B cell (primary cell): ENCODE measurements around the gene TBCB. TPM values are rescaled to one million over a fixed set of nuclear protein-coding genes. Genes with fewer than 3 reads are reported as not detected.

ENCODE experiments used
- ATAC-seq: fragments of 200-7000 bp; cut with Tn5 transposase; one replicate; pipeline ENCODE4 v1.10.0; 2021; ENCODE audit warnings: low read depth, mild to moderate bottlenecking, moderate number of reproducible peaks, moderate library complexity
- CTCF ChIA-PET: fragments of 350-600 bp; sonication (Branson Sonifier 250); formaldehyde crosslinking; loops from one replicate; lab custom pipeline; 2021; ENCODE audit warnings: antibody characterized with exemption, inconsistent platforms; lab: Charles Lee
- POLR2A ChIA-PET: fragments of 350-600 bp; sonication (Branson Sonifier 250); formaldehyde crosslinking; loops from one replicate; lab custom pipeline; 2021; ENCODE audit warnings: antibody characterized with exemption; lab: Charles Lee
- DNase-seq: peaks from one replicate; pipeline ENCODE4 v3.0.0; 2013
- H2AFZ ChIP-seq: 2 replicates; pipeline ENCODE4 v1.6.1; 2012; ENCODE audit warnings: mild to moderate bottlenecking, low read depth, low read length; ENCODE audit not compliant: insufficient read depth, poor library complexity, severe bottlenecking
- H3K27ac ChIP-seq, 2 donors: 1 replicate in 1 of 2; 2 replicates in 1 of 2; pipeline ENCODE4 v1.5.1; 2012 to 2013; ENCODE audit warnings: low read length in 2 of 2, mild to moderate bottlenecking in 2 of 2, moderate library complexity in 1 of 2
- H3K27me3 ChIP-seq, 4 experiments: fragments of 200-600 bp in 1 of 4; sonication (generic) in 1 of 4; replicated peaks in 1 of 4; 1 replicate in 2 of 4; 2 replicates in 2 of 4; pipeline versions ENCODE4 v1.6.1 to v1.7.0; 2013 to 2016; ENCODE audit warnings: low read length in 3 of 4, mild to moderate bottlenecking in 2 of 4, mixed read lengths in 1 of 4, moderate library complexity in 1 of 4; ENCODE audit not compliant: insufficient read depth in 4 of 4, control insufficient read depth in 3 of 4; ENCODE audit errors: control extremely low read depth in 1 of 4
- H3K36me3 ChIP-seq, 2 experiments: replicated peaks in 1 of 2; 1 replicate in 1 of 2; 2 replicates in 1 of 2; pipeline versions ENCODE4 v1.6.1 to v1.7.1; 2013; ENCODE audit warnings: low read length in 1 of 2; ENCODE audit not compliant: insufficient read depth in 2 of 2, control insufficient read depth in 1 of 2; ENCODE audit errors: control extremely low read depth in 1 of 2, extremely low read depth in 1 of 2
- H3K4me1 ChIP-seq, 2 donors: fragments of 200-600 bp in 1 of 2; sonication (generic) in 1 of 2; 1 replicate in 1 of 2; 2 replicates in 1 of 2; pipeline versions ENCODE4 v1.5.1 to v1.6.1; 2013 to 2017; ENCODE audit warnings: low read length in 2 of 2; ENCODE audit not compliant: control insufficient read depth in 2 of 2, insufficient read depth in 2 of 2
- H3K4me2 ChIP-seq: replicated peaks from 2 replicates; pipeline ENCODE3; 2012; ENCODE audit warnings: mild to moderate bottlenecking, low read depth, low read length; ENCODE audit not compliant: poor library complexity, severe bottlenecking
- H3K4me3 ChIP-seq, 5 experiments: fragments of 200-600 bp in 1 of 5; sonication (generic) in 1 of 5; 1 replicate in 3 of 5; 2 replicates in 2 of 5; pipeline versions ENCODE4 v1.5.1 to v1.7.0; 2011 to 2016; ENCODE audit warnings: low read length in 4 of 5, mild to moderate bottlenecking in 4 of 5, low read depth in 2 of 5, control low read depth in 1 of 5, moderate library complexity in 1 of 5; ENCODE audit not compliant: insufficient read depth in 1 of 5; ENCODE audit errors: control extremely low read depth in 1 of 5, extremely low read depth in 1 of 5
- H3K79me2 ChIP-seq: fragments of 200-600 bp; sonication (generic); one replicate; pipeline ENCODE4 v1.6.0; 2016; ENCODE audit warnings: low read length; ENCODE audit not compliant: control insufficient read depth, insufficient read depth
- H3K9ac ChIP-seq: fragments of 200-600 bp; sonication (generic); 2 replicates; pipeline ENCODE4 v1.6.1; 2017; ENCODE audit warnings: mild to moderate bottlenecking, low read length, moderate library complexity
- H3K9me3 ChIP-seq, 3 donors: one replicate each; pipeline versions ENCODE4 v1.6.1 to v1.7.1; 2013; ENCODE audit warnings: low read length in 2 of 3; ENCODE audit not compliant: control insufficient read depth in 2 of 3, insufficient read depth in 1 of 3; ENCODE audit errors: control extremely low read depth in 1 of 3
- H4K20me1 ChIP-seq: 2 replicates; pipeline ENCODE4 v1.6.0; 2012; ENCODE audit warnings: mild to moderate bottlenecking, low read length; ENCODE audit not compliant: insufficient read depth, control insufficient read depth, poor library complexity, severe bottlenecking
- H3K27ac Mint-ChIP-seq: one replicate; pipeline ENCODE4 v1.8.0; 2021; ENCODE audit warnings: mixed read lengths
- H3K27me3 Mint-ChIP-seq: one replicate; pipeline ENCODE4 v1.8.0; 2021; ENCODE audit warnings: mixed read lengths
- H3K4me1 Mint-ChIP-seq: one replicate; pipeline ENCODE4 v1.8.0; 2021; ENCODE audit warnings: mixed read lengths
- H3K4me3 Mint-ChIP-seq: one replicate; pipeline ENCODE4 v1.8.0; 2021; ENCODE audit warnings: mixed read lengths
- H3K9me3 Mint-ChIP-seq: one replicate; pipeline ENCODE4 v1.8.0; 2022; ENCODE audit warnings: mixed read lengths; ENCODE audit not compliant: insufficient read depth
- CTCF ChIP-seq: fragments of 200-600 bp; IDR thresholded peaks from one replicate; pipeline ENCODE4 v1.8.0; 2022; ENCODE audit warnings: antibody characterized with exemption, mild to moderate bottlenecking
- EZH2 ChIP-seq: IDR thresholded peaks from 2 replicates; pipeline ENCODE4 v1.6.1; 2012; ENCODE audit warnings: borderline replicate concordance, low read depth, mild to moderate bottlenecking, moderate library complexity, low read length; ENCODE audit not compliant: insufficient read depth, poor library complexity, severe bottlenecking
- WGBS: methylation state at CpG from one replicate; pipeline ENCODE4 v1.1.5; 2013; ENCODE audit warnings: missing lambda C conversion rate; ENCODE audit not compliant: insufficient coverage; 5-methylcytosine and 5-hydroxymethylcytosine counted together
- intact Hi-C: fragments of 100-400 bp; cut with micrococcal nuclease; formaldehyde crosslinking; loops from one replicate; pipeline ENCODE4 v1.10.0; 2022
- polyA plus RNA-seq: library from polyadenylated mRNA; depleted of rRNA; stranded (reverse); fragments of >200 nt; gene quantifications from 2 replicates; pipeline ENCODE4 v1.2.3, GENCODE V29; 2012
- total RNA-seq, 2 donors: library from RNA; stranded (reverse); fragments of 120-200 nt in 1 of 2; gene quantifications; 1 replicate in 1 of 2; 2 replicates in 1 of 2; pipeline versions ENCODE4 v1.2.3 to v1.2.4, GENCODE V29; 2013 to 2022

TBCB gene
- total and polyA plus RNA-seq, 2 donors (not counting 1 experiment from before 2014, with no cell fraction given): 148 to 187 TPM

DNA sequence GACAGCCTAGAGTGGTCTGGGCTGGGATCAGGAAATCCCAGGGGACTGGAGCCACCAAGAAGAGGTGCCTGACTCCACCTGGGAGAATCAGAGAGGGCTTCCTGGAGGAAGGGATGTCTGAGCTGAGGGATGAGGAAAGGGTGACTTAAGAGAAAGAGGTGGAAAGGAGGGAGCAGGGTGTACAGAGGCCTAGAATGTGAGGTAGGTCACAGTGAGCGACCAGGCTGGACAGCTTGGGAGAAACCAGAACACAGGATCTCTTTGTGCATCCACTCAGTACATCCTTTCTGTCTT is 1.0 kb downstream of the TBCB start:
- Mint-ChIP-seq H3K4me3 (peak overlapping the region; percentile 95), H3K4me1 (peaks cover 40% of the 10 kb centered on the region), H3K27me3 (no peaks in the 10 kb centered on the region), H3K9me3 (no peaks in the 10 kb centered on the region), H3K27ac (peak overlapping the region; percentile 99)
- no peak for DNase-seq
- no peak for ATAC-seq
- TF ChIP-seq EZH2 (no peak), CTCF (no peak)
- Histone ChIP-seq H3K9ac (peak overlapping the region; percentile 73), H2AFZ (peak overlapping the region; percentile 84), H3K4me3 (peak overlapping the region in 4 of 5 experiments; percentile 76 to 91 (median 79)), H3K4me2 (peak overlapping the region; percentile 80), H3K9me3 (peaks cover 0 to 6% (median 0%) of the 10 kb centered on the region in 3 donors), H3K27ac (peak overlapping the region; percentile 84 to 90), H4K20me1 (peaks cover 26% of the 10 kb centered on the region), H3K36me3 (peaks cover 0 to 39% of the 10 kb centered on the region in 2 experiments), H3K79me2 (peaks cover 63% of the 10 kb centered on the region), H3K27me3 (no peaks in the 10 kb centered on the region), H3K4me1 (peaks cover 16 to 23% of the 10 kb centered on the region in 2 donors)
- intact Hi-C loops: loop anchor here (10.0 kb wide), 1 partner anchor 471 kb away; the partner anchor contains the start of genes COX6B1 and ETV2
- CTCF ChIA-PET: interaction anchor here (5.6 kb wide), 1 partner anchor 11 kb away, joined by 42 read pairs; no protein-coding TSS in a partner anchor
- POLR2A ChIA-PET: interaction anchor here (0.6 to 3.4 kb wide), 2 partner anchors 62 to 1574 kb away, joined by 3 to 22 read pairs; partner anchors contain the start of genes THAP8 and WDR62
- WGBS: 100% methylated on average over 1 of the region's 1 CpG

GRCh38 chr19:36120092-36120983 is 5.1 kb downstream of the TBCB start:
- CTCF ChIA-PET: no interaction called here
- Histone ChIP-seq H3K79me2 (peaks cover 50% of the 10 kb centered on the region), H4K20me1 (peaks cover 19% of the 10 kb centered on the region), H3K4me2 (no peak overlapping the region), H3K4me3 (no peak overlapping the region), H2AFZ (no peak overlapping the region), H3K36me3 (peaks cover 0 to 49% of the 10 kb centered on the region in 2 experiments), H3K4me1 (peaks cover 7 to 11% of the 10 kb centered on the region in 2 donors), H3K27me3 (no peaks in the 10 kb centered on the region), H3K9me3 (no peaks in the 10 kb centered on the region), H3K9ac (no peak overlapping the region), H3K27ac (no peak overlapping the region)
- Mint-ChIP-seq H3K27ac (no peak overlapping the region), H3K4me1 (peaks cover 15% of the 10 kb centered on the region), H3K9me3 (no peaks in the 10 kb centered on the region), H3K4me3 (no peak overlapping the region), H3K27me3 (no peaks in the 10 kb centered on the region)
- ATAC-seq (no peak), DNase-seq (no peak)
- WGBS: 96% methylated on average over 19 of the region's 26 CpGs
- intact Hi-C loops: no loop called here
- POLR2A ChIA-PET: no interaction called here
- TF ChIP-seq EZH2 (no peak), CTCF (no peak)
